NK-92 (cell line): ENCODE results near the gene G6PC3.
"Not testable (repeated sequence)": the region's sequence is repeated elsewhere in the genome, so short reads cannot be mapped to it uniquely, and the experiment has no call there.

Experiments used
- DNase-seq: peaks from one replicate; lab custom pipeline; 2025; ENCODE audit not compliant: unreplicated experiment; lab: John Stamatoyannopoulos, UW

The G6PC3 gene

DNA sequence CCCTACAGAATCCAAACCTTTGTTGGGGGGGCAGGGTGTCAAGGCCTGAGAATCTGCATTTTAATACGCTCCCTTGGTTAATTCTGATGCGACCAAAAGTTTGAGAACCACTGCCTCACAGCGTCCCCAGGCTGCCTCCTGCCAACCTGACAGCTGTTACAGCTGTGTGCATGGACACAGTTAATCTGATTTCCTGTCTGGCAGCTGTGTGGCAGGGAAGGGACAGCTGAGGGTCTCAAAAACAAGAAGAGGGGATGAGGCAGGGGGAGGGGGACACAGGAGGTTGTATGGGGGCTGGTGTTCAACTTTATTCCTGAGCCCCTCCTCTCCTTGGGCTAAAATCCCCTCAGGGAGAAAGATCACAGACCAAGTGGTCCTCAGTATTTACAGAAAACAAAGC lies 35.4 kb downstream of the G6PC3 start:
- no peak for DNase-seq

DNA sequence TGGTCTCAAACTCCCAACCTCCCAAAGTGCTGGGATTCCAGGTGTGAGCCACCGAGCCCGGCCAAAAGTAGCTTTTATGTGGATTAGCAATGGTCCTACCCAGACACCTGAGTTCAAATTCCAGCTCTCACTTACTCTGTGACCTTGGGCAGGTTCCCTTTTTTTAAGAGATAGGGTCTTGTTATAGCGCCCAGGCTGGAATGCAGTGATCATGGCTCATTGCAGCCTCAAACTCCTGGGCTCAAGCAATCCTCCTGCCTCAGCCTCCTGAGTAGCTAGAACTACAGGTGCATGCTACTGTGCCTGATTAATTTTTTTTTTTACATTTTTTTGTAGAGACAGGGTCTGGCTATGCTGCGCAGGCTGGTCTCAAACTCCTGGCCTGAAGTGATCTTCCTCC lies 36.3 kb downstream of the G6PC3 start:
- no peak for DNase-seq

- no peak for DNase-seq
Measured at GRCh38 chr17:44108440-44109311, 38.1 kb downstream of the G6PC3 start.

DNA sequence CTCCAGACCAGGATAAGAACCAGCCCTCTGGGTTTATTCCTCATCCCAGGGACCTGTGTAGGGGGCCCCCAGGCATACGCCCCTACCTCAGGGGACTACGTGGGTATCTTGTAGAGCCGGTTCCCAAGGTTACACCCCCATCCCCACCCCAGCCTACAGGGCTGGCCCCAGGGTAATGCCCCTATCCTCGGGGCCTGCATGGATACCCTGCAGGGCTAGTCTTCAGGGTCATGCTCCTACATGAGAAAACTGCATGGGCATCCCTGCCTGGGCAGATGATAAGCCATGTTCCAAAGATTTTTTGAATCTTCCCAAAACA lies 38.7 kb downstream of the G6PC3 start:
- no peak for DNase-seq

DNA sequence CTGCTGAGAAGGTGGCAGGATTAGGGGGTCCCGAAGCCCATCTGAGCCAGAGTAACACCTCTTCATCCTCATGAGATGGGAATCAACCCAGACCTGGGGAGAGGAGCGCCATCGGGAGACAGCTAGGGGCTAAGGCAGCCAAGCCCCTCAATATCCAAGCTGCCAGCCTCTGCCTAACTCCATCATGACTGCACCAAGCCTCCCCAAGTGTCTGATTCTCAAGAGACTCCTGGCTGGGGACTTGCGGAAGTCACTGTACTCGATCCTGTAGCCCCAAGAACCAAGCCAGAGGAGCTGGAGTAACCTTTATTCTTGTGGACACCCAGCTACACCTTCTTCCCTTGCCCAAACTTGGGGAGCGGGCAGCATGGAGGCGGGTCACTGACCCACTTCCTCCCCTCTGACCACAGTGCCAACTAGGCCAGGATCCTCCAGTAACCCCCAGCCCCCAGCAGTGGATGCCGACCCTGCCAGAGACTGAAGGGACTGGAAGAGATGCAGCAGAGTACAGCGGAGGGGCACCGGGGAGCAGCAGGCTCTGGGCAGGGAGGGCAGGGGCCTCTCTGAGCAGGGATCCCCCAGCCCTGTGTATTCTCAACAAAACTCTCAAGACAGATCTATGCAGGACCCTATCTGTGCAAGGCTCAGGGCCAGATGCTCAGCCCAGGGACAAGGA lies 39.6 kb downstream of the G6PC3 start:
- DNase-seq = no peak

DNA sequence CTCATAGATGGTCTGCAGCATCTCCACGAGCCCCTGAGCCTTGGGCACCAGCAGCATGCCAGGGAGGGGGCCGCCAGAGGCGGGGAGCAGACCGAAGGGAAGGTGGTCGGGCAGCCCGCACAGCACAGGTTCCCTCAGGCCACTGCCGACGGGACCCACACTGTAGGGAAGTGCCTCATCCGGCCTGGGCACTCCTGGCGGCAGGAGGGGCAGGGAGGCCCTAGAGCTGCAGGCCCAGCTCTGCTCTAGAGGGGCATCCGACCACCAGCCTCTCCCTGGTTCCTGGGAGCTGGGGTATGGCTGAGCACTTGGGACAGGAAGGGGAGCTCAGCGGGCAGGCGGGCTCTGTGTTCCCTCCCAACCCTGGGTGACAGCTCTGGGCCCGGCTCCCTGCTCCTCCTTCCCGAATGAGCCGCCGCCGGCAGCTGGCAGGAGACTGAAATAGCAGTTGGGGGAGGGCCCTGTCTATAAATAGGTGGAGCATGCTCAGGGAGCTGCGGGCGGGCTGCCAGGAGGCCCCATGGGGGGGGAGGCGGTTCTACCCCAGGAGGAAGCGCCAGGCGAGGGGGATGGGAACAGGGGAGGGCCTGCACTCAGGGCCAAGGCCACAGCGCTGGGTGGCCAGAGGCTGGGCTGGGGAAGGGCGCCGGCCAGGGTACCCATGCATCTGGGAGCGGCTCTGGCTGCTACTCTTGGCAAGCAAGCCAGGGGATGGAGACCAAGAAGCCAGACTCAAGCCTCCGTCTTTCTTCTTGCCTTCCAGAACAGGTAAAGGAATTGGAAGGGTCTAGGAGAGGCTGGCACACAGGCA lies 40.5 kb downstream of the G6PC3 start:
- no peak for DNase-seq

GRCh38 chr17:44111777-44112176 lies 41.2 kb downstream of the G6PC3 start:
- DNase-seq = no peak

- DNase-seq = no peak
Measured at GRCh38 chr17:44112284-44113280, 42.0 kb downstream of the G6PC3 start.

DNA sequence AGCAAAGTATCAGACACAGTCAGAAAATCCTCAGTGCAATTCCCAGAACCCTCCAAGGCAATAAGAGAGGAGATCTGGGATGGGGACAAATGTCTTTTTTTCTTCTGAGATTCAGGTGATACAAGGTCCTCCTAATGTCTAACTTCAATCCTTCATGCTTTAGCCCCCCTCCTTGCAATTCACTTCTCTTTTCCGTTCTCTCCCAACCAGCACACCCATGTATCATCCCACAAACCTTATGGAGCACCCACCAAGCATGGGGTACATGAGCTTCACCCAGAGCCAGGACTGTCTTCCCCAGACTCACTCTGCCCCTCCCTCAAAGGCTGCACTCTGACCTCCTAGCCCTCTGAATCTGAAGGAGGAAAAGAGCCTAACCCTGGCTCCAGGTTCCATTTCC lies 42.8 kb downstream of the G6PC3 start:
- no peak for DNase-seq

- no peak for DNase-seq
Measured at GRCh38 chr17:44113868-44114840, 43.6 kb downstream of the G6PC3 start.

- DNase-seq = no peak
Measured at GRCh38 chr17:44115585-44116415, 45.3 kb downstream of the G6PC3 start.

DNA sequence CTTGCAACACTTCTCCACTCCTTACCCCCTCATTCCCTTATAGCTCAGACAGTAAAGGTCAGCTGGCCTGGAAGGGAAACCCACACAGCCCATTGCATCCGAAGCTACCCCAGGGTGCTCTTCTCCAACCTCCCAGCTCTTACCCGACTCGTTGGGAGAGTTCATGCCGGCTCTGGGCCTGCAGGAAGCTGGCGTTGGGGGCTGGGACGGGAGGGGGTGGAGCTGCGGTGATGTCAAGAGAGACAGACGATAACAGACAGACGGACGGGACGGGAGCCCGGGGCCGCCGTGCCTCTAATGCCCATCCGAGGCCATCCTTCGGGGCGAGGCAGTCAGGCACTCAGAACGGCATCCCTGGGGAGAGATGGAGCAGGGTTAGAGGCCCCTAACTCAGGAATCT lies 46.8 kb downstream of the G6PC3 start:
- DNase-seq = no peak

DNA sequence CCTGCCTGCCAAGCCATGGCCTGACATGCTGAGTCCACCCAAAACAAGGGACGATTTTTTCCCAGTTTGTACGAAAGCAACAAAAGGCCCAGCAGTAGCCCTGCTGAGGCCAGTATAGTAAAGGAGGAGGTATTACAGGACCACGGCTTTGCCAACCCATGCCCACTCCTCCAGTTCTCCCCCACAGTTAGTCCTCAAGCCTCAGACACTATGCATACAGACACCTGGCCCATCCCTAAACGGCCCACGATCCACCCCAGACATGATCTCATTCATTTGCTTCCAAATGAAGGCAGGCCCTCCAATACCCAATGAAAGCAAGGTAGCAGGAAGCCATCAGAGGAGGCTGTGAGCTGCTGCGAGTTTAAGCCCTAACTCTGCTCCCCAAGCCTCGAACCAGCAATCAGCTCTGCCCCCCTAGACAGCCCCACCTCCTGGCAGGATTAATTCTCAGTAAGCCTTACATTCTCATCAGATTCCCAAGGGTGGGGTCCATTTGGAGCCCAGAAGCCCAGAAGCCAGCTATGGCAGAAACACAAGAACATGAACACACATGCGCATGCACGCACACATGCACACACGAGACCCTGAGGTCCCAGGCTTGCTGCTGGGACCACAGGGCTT lies 48.0 kb downstream of the G6PC3 start:
- no peak for DNase-seq

GRCh38 chr17:44119062-44119461 lies 48.5 kb downstream of the G6PC3 start:
- DNase-seq = no peak

DNA sequence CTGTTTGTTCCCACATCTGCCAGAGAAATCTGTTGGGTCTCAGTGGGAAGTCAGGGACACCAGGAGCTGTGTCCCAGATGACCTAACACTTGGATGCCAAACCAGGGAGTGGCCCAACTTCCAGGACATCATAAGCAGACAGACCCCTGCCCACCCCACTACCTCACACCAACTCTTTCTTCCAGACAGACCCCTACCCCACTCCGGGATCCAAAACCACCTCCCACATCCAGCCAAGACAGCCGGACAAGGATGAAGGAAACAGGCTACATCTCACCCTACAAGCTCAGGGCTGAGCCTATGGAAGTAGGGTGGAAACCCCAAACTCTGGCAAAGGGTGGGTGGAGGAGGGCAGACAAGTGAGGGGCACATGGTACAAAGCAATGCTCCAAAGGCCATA lies 49.3 kb downstream of the G6PC3 start:
- DNase-seq = no peak

GRCh38 chr17:44120281-44120680 lies 49.7 kb downstream of the G6PC3 start:
- not testable (repeated sequence) for DNase-seq

- DNase-seq = no peak
Measured at GRCh38 chr17:44120851-44121605, 50.5 kb downstream of the G6PC3 start.
